SHP77 treated with DMSO at 0.1 percent for 48 hours (cell line): ENCODE data around the gene PIAS4.

Experiments used
- DNase-seq: peaks from one replicate; lab custom pipeline; 2025; lab: John Stamatoyannopoulos, UW

PIAS4 gene

GRCh38 chr19:4042731-4043082 is 35.2 kb downstream of the PIAS4 start:
- DNase-seq, result no peak

- DNase-seq, result no peak
Observed at GRCh38 chr19:4043401-4043800, 35.9 kb downstream of the PIAS4 start.

GRCh38 chr19:4043966-4044715 is 36.6 kb downstream of the PIAS4 start:
- no peak for DNase-seq

GRCh38 chr19:4044990-4045465 is 37.5 kb downstream of the PIAS4 start:
- no peak for DNase-seq

GRCh38 chr19:4045597-4046361 is 38.2 kb downstream of the PIAS4 start:
- DNase-seq, result no peak

- DNase-seq, result no peak
Observed at GRCh38 chr19:4046362-4046691, 38.8 kb downstream of the PIAS4 start.

- DNase-seq, result no peak
Observed at GRCh38 chr19:4046946-4047683, 39.6 kb downstream of the PIAS4 start.

- DNase-seq, result no peak
Observed at GRCh38 chr19:4049432-4049831, 41.9 kb downstream of the PIAS4 start.

GRCh38 chr19:4051175-4052101 is 43.9 kb downstream of the PIAS4 start:
- no peak for DNase-seq

GRCh38 chr19:4052114-4052992 is 44.8 kb downstream of the PIAS4 start:
- DNase-seq, result no peak

GRCh38 chr19:4052993-4053422 is 45.5 kb downstream of the PIAS4 start:
- no peak for DNase-seq

GRCh38 chr19:4053423-4054324 is 46.1 kb downstream of the PIAS4 start:
- no peak for DNase-seq

GRCh38 chr19:4054441-4055208 is 47.1 kb downstream of the PIAS4 start:
- DNase-seq, result no peak

GRCh38 chr19:4055209-4055552 is 47.6 kb downstream of the PIAS4 start:
- DNase-seq, result no peak

GRCh38 chr19:4057931-4058692 is 50.6 kb downstream of the PIAS4 start:
- no peak for DNase-seq

GRCh38 chr19:4058693-4059452 is 51.3 kb downstream of the PIAS4 start:
- DNase-seq, result no peak

- no peak for DNase-seq
Observed at GRCh38 chr19:4059453-4059871, 51.9 kb downstream of the PIAS4 start.
